GM12878 (cell line): ENCODE data around the gene C1orf74. TPM values are rescaled to one million over a fixed set of nuclear protein-coding genes. Genes with fewer than 3 reads are reported as not detected.

Experiments
- ATAC-seq: fragments of 200-7000 bp; cut with Tn5 transposase; 3 replicates; pipeline ENCODE4 v1.9.1; 2020; ENCODE audit warnings: mild to moderate bottlenecking, moderate library complexity
- BruUV-seq: library from RNA; stranded (reverse); fragments of 400-500 nt; replicated peaks from 2 replicates; lab custom pipeline; 2021; lab: Mats Ljungman, UMichigan
- CTCF ChIA-PET: fragments of 300-600 bp; sonication (Branson Sonifier 250); formaldehyde crosslinking; extraction: SDS; loops from one replicate; lab custom pipeline; 2021; ENCODE audit warnings: inconsistent platforms; lab: Yijun Ruan, JAX
- POLR2A ChIA-PET: fragments of 350-600 bp; formaldehyde crosslinking; extraction: SDS; loops from one replicate; lab custom pipeline; 2021; ENCODE audit warnings: inconsistent platforms; lab: Charles Lee
- RAD21 ChIA-PET: fragments of 300-600 bp; sonication (Branson Sonifier 250); formaldehyde crosslinking; loops from one replicate; lab custom pipeline; 2023; ENCODE audit warnings: antibody characterized with exemption; ENCODE audit not compliant: unreplicated experiment; lab: Charles Lee
- SMC1A ChIA-PET: fragments of 300-600 bp; sonication (Branson Sonifier 250); formaldehyde crosslinking; loops from one replicate; lab custom pipeline; 2023; ENCODE audit not compliant: unreplicated experiment, uncharacterized antibody; lab: Charles Lee
- DNase-seq: peaks from one replicate; pipeline ENCODE4 v3.0.0-alpha.2; 2011; ENCODE audit warnings: low read depth, low spot score
- FAIRE-seq: peaks from 3 replicates; lab custom pipeline; 2011; peaks lifted over from hg19 to GRCh38; lab: Jason Lieb, UNC
- H2AFZ ChIP-seq: 2 replicates; pipeline ENCODE4 v1.6.0; 2011; ENCODE audit warnings: low read depth, low read length, control low read depth; ENCODE audit not compliant: control insufficient read depth
- H3K27ac ChIP-seq: 2 replicates; pipeline ENCODE4 v1.5.1; 2011; ENCODE audit warnings: control low read depth; ENCODE audit not compliant: control insufficient read depth, insufficient read depth
- H3K27me3 ChIP-seq, 2 experiments: replicated peaks in 1 of 2; 2 replicates each; pipeline versions ENCODE4 v1.6.0 to v1.6.1; 2011; ENCODE audit warnings: low read length in 1 of 2; ENCODE audit not compliant: control insufficient read depth in 2 of 2, insufficient read depth in 2 of 2
- H3K36me3 ChIP-seq, 2 experiments: 2 replicates each; pipeline ENCODE4 v1.5.1; 2011; ENCODE audit warnings: low read length in 1 of 2; ENCODE audit not compliant: control insufficient read depth in 2 of 2, insufficient read depth in 2 of 2
- H3K4me1 ChIP-seq: 2 replicates; pipeline ENCODE4 v1.6.1; 2011; ENCODE audit warnings: mild to moderate bottlenecking, low read length, moderate library complexity, mixed read lengths; ENCODE audit not compliant: control insufficient read depth, insufficient read depth
- H3K4me2 ChIP-seq: 2 replicates; pipeline ENCODE4 v1.6.0; 2011; ENCODE audit warnings: control low read depth; ENCODE audit not compliant: control insufficient read depth, insufficient read depth
- H3K4me3 ChIP-seq: fragments of 200-600 bp; sonication (generic); 2 replicates; pipeline ENCODE4 v1.5.1; 2016
- H3K79me2 ChIP-seq: 2 replicates; pipeline ENCODE4 v1.6.0; 2011; ENCODE audit warnings: low read length; ENCODE audit not compliant: control insufficient read depth, insufficient read depth
- H3K9ac ChIP-seq: 2 replicates; pipeline ENCODE4 v1.8.0; 2011; ENCODE audit warnings: low read length, control low read depth, mixed read lengths; ENCODE audit not compliant: control insufficient read depth, insufficient read depth
- H3K9me3 ChIP-seq: replicated peaks from 3 replicates; pipeline ENCODE4 v1.5.1; 2011; ENCODE audit warnings: mild to moderate bottlenecking, low read length; ENCODE audit not compliant: control insufficient read depth, insufficient read depth
- H4K20me1 ChIP-seq: 2 replicates; pipeline ENCODE4 v1.6.0; 2011; ENCODE audit not compliant: control insufficient read depth, insufficient read depth
- HSF1 ChIP-seq: fragments of 150-350 bp; IDR thresholded peaks from 2 replicates; pipeline ENCODE4 v1.6.1; 2014; ENCODE audit warnings: mild to moderate bottlenecking, low read depth, low read length
- KAT2A ChIP-seq: conservative IDR thresholded peaks from 2 replicates; pipeline ENCODE4 v1.6.1; 2011; ENCODE audit warnings: low read depth, low read length; ENCODE audit not compliant: control insufficient read depth
- POLR2AphosphoS2 ChIP-seq: IDR thresholded peaks from 2 replicates; pipeline ENCODE4 v1.6.1; 2011; ENCODE audit warnings: low read depth, mild to moderate bottlenecking, low read length, improper control_type of control experiment, moderate library complexity
- SUPT20H ChIP-seq: IDR thresholded peaks from 2 replicates; pipeline ENCODE4 v1.6.1; 2011; ENCODE audit warnings: low read depth, mild to moderate bottlenecking, low read length, moderate library complexity, borderline replicate concordance; ENCODE audit not compliant: control insufficient read depth
- TCF3 ChIP-seq: IDR thresholded peaks from 2 replicates; pipeline ENCODE4 v1.6.1; 2012; ENCODE audit warnings: low read depth, mild to moderate bottlenecking, low read length, borderline replicate concordance; ENCODE audit not compliant: insufficient read depth
- whole genome bisulfite sequencing: methylation state at CpG from one replicate; pipeline ENCODE4 v1.1.6; 2016; ENCODE audit warnings: low lambda C conversion rate; ENCODE audit not compliant: insufficient replicate concordance, insufficient coverage; ENCODE audit errors: missing lambda C conversion rate; 5-methylcytosine and 5-hydroxymethylcytosine counted together
- in situ Hi-C: fragments of 300-500 bp; cut with MboI; formaldehyde crosslinking; loops from 9 replicates; pipeline ENCODE4 v1.14.3; 2018; ENCODE audit warnings: mixed read lengths
- intact Hi-C: fragments of 100-400 bp; cut with micrococcal nuclease; formaldehyde crosslinking; loops from one replicate; pipeline ENCODE4 v1.14.2; 2022; ENCODE audit not compliant: unreplicated experiment
- polyA plus RNA-seq, 11 experiments: library from polyadenylated mRNA; depleted of rRNA in 4 of 11; unstranded in 6 of 11; stranded (reverse) in 5 of 11; fragments of >200 nt; fragmentation: Nextera tagmentation in 4 of 11; fragmentation: Illumina TruSeq in 1 of 11; extraction: Ambion mirVana in 4 of 11; extraction: Trizol in 1 of 11; gene quantifications; 1 replicate in 1 of 11; 2 replicates in 10 of 11; pipeline versions ENCODE4 v1.2.1 to v1.2.3, GENCODE V29; 2011 to 2016; ENCODE audit warnings: inconsistent platforms in 2 of 11, missing spikeins in 2 of 11, low read depth in 1 of 11
- total RNA-seq, 4 experiments: library from RNA; depleted of rRNA in 3 of 4; stranded (reverse); fragments of >200 nt in 3 of 4; fragmentation: Illumina TruSeq in 1 of 4; extraction: Trizol in 1 of 4; gene quantifications; 2 replicates each; pipeline versions ENCODE4 v1.2.1 to v1.2.3, GENCODE V29; 2013 to 2021
- TF ChIP-seq, protein P1 (sequence below): fragments of 450-650 bp; IDR thresholded peaks from 2 replicates; pipeline ENCODE4 v1.6.1; 2018; ENCODE audit warnings: mild to moderate bottlenecking, low read depth, moderate library complexity; ENCODE audit not compliant: partially characterized antibody

The C1orf74 gene
- total and polyA plus RNA-seq, 10 of the 15 experiments (the other 5 are each of a cell fraction or from before 2014, with no cell fraction given), result 3.1 to 5.5 (median 3.6) TPM

- no peak for TF ChIP-seq TCF3
- no peak for TF ChIP-seq POLR2AphosphoS2
These were observed 28.3 kb downstream of the C1orf74 start, which contains the start of gene TRAF3IP3 (continued) for GRCh38 chr1:209755926-209756614.

GRCh38 chr1:209755256-209755655, 29.1 kb downstream of the C1orf74 start:
- FAIRE-seq, result no peak
- peak overlapping the region; percentile 5; the same call in 1 of the 2 replicates for H2AFZ ChIP-seq
- TF ChIP-seq, protein P1, sequence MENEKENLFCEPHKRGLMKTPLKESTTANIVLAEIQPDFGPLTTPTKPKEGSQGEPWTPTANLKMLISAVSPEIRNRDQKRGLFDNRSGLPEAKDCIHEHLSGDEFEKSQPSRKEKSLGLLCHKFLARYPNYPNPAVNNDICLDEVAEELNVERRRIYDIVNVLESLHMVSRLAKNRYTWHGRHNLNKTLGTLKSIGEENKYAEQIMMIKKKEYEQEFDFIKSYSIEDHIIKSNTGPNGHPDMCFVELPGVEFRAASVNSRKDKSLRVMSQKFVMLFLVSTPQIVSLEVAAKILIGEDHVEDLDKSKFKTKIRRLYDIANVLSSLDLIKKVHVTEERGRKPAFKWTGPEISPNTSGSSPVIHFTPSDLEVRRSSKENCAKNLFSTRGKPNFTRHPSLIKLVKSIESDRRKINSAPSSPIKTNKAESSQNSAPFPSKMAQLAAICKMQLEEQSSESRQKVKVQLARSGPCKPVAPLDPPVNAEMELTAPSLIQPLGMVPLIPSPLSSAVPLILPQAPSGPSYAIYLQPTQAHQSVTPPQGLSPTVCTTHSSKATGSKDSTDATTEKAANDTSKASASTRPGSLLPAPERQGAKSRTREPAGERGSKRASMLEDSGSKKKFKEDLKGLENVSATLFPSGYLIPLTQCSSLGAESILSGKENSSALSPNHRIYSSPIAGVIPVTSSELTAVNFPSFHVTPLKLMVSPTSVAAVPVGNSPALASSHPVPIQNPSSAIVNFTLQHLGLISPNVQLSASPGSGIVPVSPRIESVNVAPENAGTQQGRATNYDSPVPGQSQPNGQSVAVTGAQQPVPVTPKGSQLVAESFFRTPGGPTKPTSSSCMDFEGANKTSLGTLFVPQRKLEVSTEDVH, result no peak
- TF ChIP-seq KAT2A (no peak), HSF1 (no peak), SUPT20H (no peak)
- TF ChIP-seq, all 136 proteins: peak for 0
- Histone ChIP-seq H3K4me3 (peak overlapping the region; percentile 33; the same call in 1 of the 2 replicates), H3K9ac (peak overlapping the region; percentile 53; the same call in 1 of the 2 replicates), H3K4me1 (peaks cover 58% of the 10 kb centered on the region), H3K27ac (peak overlapping the region; percentile 92), H3K27me3 (no peaks in the 10 kb centered on the region), H4K20me1 (no peaks in the 10 kb centered on the region), H3K36me3 (peaks cover 0 to 5% of the 10 kb centered on the region in 2 experiments; a peak in 2 of 4 replicates), H3K4me2 (peak overlapping the region; percentile 97), H3K9me3 (no peaks in the 10 kb centered on the region), H3K79me2 (peaks cover 25% of the 10 kb centered on the region)
- no peak for DNase-seq
- ChIA-PET CTCF (interaction anchor here (0.7 to 8.8 kb wide), 9 partner anchors 13 to 102 kb away, joined by 3 to 117 read pairs (median 3); no protein-coding TSS in a partner anchor), POLR2A (interaction anchor here (1.0 to 9.1 kb wide), 5 partner anchors 12 to 81 kb away, joined by 3 to 107 read pairs (median 6); partner anchors contain the start of gene G0S2), RAD21 (interaction anchor here (1.4 to 12.6 kb wide), 6 partner anchors 13 to 101 kb away, joined by 3 to 188 read pairs (median 10); no protein-coding TSS in a partner anchor), SMC1A (interaction anchor here (0.7 to 13.9 kb wide), 15 partner anchors 8 to 103 kb away, joined by 3 to 282 read pairs (median 5); partner anchors contain the start of genes C1orf74, LAMB3 and UTP25)
- intact Hi-C loops, result loop anchor here (10.0 kb wide), 1 partner anchor 580 kb away; no protein-coding TSS in a partner anchor
- no peak for ATAC-seq
- no TSS peak for BruUV-seq
- 0% methylated on average over 1 of the region's 1 CpG for WGBS
- in situ Hi-C loops, result no loop called here
